HEK293 (cell line): Measurements from ENCODE around the gene ESR2.

Experiments used
- CTCF ChIA-PET: fragments of 350-600 bp; formaldehyde crosslinking; extraction: SDS; loops from one replicate; lab custom pipeline; 2021; ENCODE audit warnings: antibody characterized with exemption; lab: Yijun Ruan, JAX
- POLR2A ChIA-PET: fragments of 300-600 bp; formaldehyde crosslinking; extraction: SDS; loops from one replicate; lab custom pipeline; 2020; ENCODE audit warnings: antibody characterized with exemption, inconsistent platforms; lab: Yijun Ruan, JAX
- H3K27ac ChIP-seq: fragments of 200-500 bp; sonication (Bioruptor generic); 2 replicates; pipeline ENCODE4 v1.5.1; 2014; ENCODE audit warnings: low read depth, low read length, control low read depth, inconsistent platforms; ENCODE audit errors: extremely low read depth
- H3K36me3 ChIP-seq, 2 experiments: fragments of 200-500 bp in 1 of 2; sonication (Bioruptor generic) in 1 of 2; 1 replicate in 1 of 2; 2 replicates in 1 of 2; pipeline ENCODE4 v1.5.1; 2014 to 2017; ENCODE audit warnings: inconsistent platforms in 2 of 2, low read length in 2 of 2; ENCODE audit not compliant: control insufficient read depth in 2 of 2, insufficient read depth in 1 of 2
- H3K4me1 ChIP-seq: fragments of 200-500 bp; sonication (Bioruptor generic); 2 replicates; pipeline ENCODE4 v1.5.1; 2014; ENCODE audit warnings: mild to moderate bottlenecking, low read length, inconsistent platforms; ENCODE audit not compliant: control insufficient read depth, insufficient read depth
- H3K4me3 ChIP-seq: 2 replicates; pipeline ENCODE4 v1.5.1; 2011; ENCODE audit warnings: low read depth, mild to moderate bottlenecking, control low read depth, low read length, moderate library complexity
- H3K9me3 ChIP-seq: fragments of 200-500 bp; sonication (Bioruptor generic); 2 replicates; pipeline ENCODE4 v1.5.1; 2014; ENCODE audit warnings: low read depth, low read length, inconsistent platforms; ENCODE audit not compliant: control insufficient read depth, insufficient read depth
- IKZF3 ChIP-seq: fragments of 450-650 bp; IDR thresholded peaks from 2 replicates; pipeline ENCODE4 v1.5.0; 2018; ENCODE audit warnings: missing biosample characterization, mild to moderate bottlenecking, missing genetic modification characterization, moderate library complexity
- KLF9 ChIP-seq: fragments of 450-650 bp; formaldehyde crosslinking; IDR thresholded peaks from 2 replicates; pipeline ENCODE4 v1.5.1; 2016; ENCODE audit warnings: missing biosample characterization, missing genetic modification characterization, low read depth
- SETDB1 ChIP-seq: IDR thresholded peaks from one replicate; pipeline ENCODE4 v1.6.1; 2017; ENCODE audit warnings: mild to moderate bottlenecking, low read length, moderate library complexity, mixed read lengths; ENCODE audit not compliant: insufficient read length
- ZFP3 ChIP-seq: fragments of 450-650 bp; formaldehyde crosslinking; IDR thresholded peaks from 2 replicates; pipeline ENCODE4 v1.5.1; 2016; ENCODE audit warnings: low read depth, missing biosample characterization, missing genetic modification characterization
- ZFP41 ChIP-seq: fragments of 450-650 bp; formaldehyde crosslinking; IDR thresholded peaks from 2 replicates; pipeline ENCODE4 v1.5.1; 2016; ENCODE audit warnings: missing biosample characterization, missing genetic modification characterization, borderline replicate concordance
- ZNF112 ChIP-seq: fragments of 450-650 bp; formaldehyde crosslinking; IDR thresholded peaks from 2 replicates; pipeline ENCODE4 v1.5.0; 2017; ENCODE audit warnings: missing biosample characterization, missing genetic modification characterization
- ZNF114 ChIP-seq: fragments of 450-650 bp; formaldehyde crosslinking; IDR thresholded peaks from 2 replicates; pipeline ENCODE4 v1.5.0; 2017; ENCODE audit warnings: missing biosample characterization, missing genetic modification characterization
- ZNF157 ChIP-seq: fragments of 450-650 bp; formaldehyde crosslinking; IDR thresholded peaks from 2 replicates; pipeline ENCODE4 v1.5.1; 2016; ENCODE audit warnings: missing biosample characterization, missing genetic modification characterization
- ZNF214 ChIP-seq: fragments of 450-650 bp; formaldehyde crosslinking; IDR thresholded peaks from 2 replicates; pipeline ENCODE4 v1.5.1; 2017; ENCODE audit warnings: missing biosample characterization, mild to moderate bottlenecking, missing genetic modification characterization, borderline replicate concordance
- ZNF311 ChIP-seq: fragments of 450-650 bp; formaldehyde crosslinking; IDR thresholded peaks from 2 replicates; pipeline ENCODE4 v1.5.1; 2017; ENCODE audit warnings: missing biosample characterization, missing genetic modification characterization, borderline replicate concordance
- ZNF560 ChIP-seq: fragments of 450-650 bp; formaldehyde crosslinking; IDR thresholded peaks from 2 replicates; pipeline ENCODE4 v1.5.1; 2017; ENCODE audit warnings: missing biosample characterization, missing genetic modification characterization, borderline replicate concordance
- TF ChIP-seq, protein P1 (sequence below): fragments of 450-650 bp; formaldehyde crosslinking; conservative IDR thresholded peaks from 2 replicates; pipeline ENCODE4 v1.5.1; 2016; ENCODE audit warnings: low read depth, missing biosample characterization, missing genetic modification characterization
- TF ChIP-seq, protein P2 (sequence below): fragments of 450-650 bp; formaldehyde crosslinking; IDR thresholded peaks from 2 replicates; pipeline ENCODE4 v1.5.1; 2016; ENCODE audit warnings: missing biosample characterization, missing genetic modification characterization
- TF ChIP-seq, protein P3 (sequence below): fragments of 450-650 bp; formaldehyde crosslinking; IDR thresholded peaks from 2 replicates; pipeline ENCODE4 v1.5.1; 2016; ENCODE audit warnings: missing biosample characterization, missing genetic modification characterization, borderline replicate concordance

The ESR2 gene

DNA sequence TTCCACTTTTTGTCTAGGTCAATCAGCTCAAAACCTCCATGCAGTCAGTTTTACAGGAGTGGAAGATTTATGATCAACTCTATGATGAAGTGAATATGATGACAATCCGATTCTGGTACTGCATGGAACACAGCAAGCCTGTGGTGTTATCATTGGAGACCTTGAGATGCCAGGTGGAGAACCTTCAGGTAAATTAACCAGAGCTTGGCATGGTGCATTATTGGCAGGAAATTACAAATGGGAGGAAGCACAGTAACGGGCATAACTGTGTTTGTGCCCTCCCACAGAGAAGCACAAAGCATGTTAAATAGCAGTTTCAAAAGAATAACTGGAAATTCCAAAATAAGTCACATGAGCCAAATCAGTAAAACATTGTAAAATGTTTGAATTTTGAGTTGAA lies 135.6 kb downstream of the ESR2 start:
- Histone ChIP-seq H3K4me3 (no peak overlapping the region), H3K27ac (no peak overlapping the region), H3K9me3 (no peaks in the 10 kb centered on the region), H3K36me3 (peaks cover 8 to 33% of the 10 kb centered on the region in 2 experiments), H3K4me1 (no peaks in the 10 kb centered on the region)
- CTCF ChIA-PET = interaction anchor here (0.6 kb wide), 1 partner anchor 29 kb away, joined by 4 read pairs; no protein-coding TSS in a partner anchor
- TF ChIP-seq ZNF214 (no peak), ZNF114 (tag by site-specific recombination) (no peak), IKZF3 (tag by site-specific recombination) (no peak), ZNF112 (tag by site-specific recombination) (no peak), ZFP41 (tag by site-specific recombination) (no peak)
- TF ChIP-seq, protein P1, sequence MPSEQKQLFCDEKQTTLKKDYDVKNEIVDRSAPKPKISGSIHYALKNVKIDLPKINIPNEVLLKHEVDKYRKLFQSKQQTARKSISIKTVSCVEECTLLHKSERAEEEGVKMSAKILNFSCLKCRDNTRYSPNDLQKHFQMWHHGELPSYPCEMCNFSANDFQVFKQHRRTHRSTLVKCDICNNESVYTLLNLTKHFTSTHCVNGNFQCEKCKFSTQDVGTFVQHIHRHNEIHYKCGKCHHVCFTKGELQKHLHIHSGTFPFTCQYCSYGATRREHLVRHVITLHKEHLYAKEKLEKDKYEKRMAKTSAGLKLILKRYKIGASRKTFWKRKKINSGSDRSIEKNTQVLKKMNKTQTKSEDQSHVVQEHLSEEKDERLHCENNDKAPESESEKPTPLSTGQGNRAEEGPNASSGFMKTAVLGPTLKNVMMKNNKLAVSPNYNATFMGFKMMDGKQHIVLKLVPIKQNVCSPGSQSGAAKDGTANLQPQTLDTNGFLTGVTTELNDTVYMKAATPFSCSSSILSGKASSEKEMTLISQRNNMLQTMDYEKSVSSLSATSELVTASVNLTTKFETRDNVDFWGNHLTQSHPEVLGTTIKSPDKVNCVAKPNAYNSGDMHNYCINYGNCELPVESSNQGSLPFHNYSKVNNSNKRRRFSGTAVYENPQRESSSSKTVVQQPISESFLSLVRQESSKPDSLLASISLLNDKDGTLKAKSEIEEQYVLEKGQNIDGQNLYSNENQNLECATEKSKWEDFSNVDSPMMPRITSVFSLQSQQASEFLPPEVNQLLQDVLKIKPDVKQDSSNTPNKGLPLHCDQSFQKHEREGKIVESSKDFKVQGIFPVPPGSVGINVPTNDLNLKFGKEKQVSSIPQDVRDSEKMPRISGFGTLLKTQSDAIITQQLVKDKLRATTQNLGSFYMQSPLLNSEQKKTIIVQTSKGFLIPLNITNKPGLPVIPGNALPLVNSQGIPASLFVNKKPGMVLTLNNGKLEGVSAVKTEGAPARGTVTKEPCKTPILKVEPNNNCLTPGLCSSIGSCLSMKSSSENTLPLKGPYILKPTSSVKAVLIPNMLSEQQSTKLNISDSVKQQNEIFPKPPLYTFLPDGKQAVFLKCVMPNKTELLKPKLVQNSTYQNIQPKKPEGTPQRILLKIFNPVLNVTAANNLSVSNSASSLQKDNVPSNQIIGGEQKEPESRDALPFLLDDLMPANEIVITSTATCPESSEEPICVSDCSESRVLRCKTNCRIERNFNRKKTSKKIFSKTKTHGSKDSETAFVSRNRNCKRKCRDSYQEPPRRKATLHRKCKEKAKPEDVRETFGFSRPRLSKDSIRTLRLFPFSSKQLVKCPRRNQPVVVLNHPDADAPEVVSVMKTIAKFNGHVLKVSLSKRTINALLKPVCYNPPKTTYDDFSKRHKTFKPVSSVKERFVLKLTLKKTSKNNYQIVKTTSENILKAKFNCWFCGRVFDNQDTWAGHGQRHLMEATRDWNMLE (tag by site-specific recombination) = no peak
- POLR2A ChIA-PET = no interaction called here

DNA sequence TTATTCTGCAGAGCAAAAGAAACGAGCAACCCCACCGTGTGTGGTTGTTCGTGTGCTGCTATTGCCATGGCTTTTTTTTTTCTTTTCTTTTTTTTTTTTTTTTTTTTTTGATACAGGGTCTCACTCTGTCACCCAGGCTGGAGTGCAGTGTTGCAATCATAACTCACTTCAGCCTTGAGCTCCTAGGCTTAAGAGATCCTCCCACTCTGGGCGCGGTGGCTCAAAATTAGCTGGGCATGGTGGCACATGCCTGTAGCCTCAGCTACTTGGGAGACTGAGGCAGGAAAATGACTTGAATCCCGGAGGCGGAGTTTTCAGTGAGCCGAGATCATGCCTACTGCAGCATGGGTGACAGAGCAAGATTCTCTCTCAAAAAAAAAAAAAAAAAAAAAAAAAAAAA lies 144.2 kb downstream of the ESR2 start:
- Histone ChIP-seq H3K4me1 (no peaks in the 10 kb centered on the region), H3K27ac (no peak overlapping the region), H3K36me3 (peaks cover 11 to 28% of the 10 kb centered on the region in 2 experiments), H3K4me3 (no peak overlapping the region), H3K9me3 (no peaks in the 10 kb centered on the region)
- TF ChIP-seq SETDB1 (no peak), KLF9 (tag by site-specific recombination) (no peak), ZNF311 (tag by site-specific recombination) (no peak), ZNF157 (tag by site-specific recombination) (no peak), ZNF560 (no peak), ZFP3 (tag by site-specific recombination) (no peak)
- TF ChIP-seq, protein P2, sequence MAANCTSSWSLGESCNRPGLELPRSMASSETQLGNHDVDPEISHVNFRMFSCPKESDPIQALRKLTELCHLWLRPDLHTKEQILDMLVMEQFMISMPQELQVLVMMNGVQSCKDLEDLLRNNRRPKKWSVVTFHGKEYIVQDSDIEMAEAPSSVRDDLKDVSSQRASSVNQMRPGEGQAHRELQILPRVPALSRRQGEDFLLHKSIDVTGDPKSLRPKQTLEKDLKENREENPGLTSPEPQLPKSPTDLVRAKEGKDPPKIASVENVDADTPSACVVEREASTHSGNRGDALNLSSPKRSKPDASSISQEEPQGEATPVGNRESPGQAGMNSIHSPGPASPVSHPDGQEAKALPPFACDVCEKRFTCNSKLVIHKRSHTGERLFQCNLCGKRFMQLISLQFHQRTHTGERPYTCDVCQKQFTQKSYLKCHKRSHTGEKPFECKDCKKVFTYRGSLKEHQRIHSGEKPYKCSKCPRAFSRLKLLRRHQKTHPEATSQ (tag by site-specific recombination) = no peak
- TF ChIP-seq, protein P3, sequence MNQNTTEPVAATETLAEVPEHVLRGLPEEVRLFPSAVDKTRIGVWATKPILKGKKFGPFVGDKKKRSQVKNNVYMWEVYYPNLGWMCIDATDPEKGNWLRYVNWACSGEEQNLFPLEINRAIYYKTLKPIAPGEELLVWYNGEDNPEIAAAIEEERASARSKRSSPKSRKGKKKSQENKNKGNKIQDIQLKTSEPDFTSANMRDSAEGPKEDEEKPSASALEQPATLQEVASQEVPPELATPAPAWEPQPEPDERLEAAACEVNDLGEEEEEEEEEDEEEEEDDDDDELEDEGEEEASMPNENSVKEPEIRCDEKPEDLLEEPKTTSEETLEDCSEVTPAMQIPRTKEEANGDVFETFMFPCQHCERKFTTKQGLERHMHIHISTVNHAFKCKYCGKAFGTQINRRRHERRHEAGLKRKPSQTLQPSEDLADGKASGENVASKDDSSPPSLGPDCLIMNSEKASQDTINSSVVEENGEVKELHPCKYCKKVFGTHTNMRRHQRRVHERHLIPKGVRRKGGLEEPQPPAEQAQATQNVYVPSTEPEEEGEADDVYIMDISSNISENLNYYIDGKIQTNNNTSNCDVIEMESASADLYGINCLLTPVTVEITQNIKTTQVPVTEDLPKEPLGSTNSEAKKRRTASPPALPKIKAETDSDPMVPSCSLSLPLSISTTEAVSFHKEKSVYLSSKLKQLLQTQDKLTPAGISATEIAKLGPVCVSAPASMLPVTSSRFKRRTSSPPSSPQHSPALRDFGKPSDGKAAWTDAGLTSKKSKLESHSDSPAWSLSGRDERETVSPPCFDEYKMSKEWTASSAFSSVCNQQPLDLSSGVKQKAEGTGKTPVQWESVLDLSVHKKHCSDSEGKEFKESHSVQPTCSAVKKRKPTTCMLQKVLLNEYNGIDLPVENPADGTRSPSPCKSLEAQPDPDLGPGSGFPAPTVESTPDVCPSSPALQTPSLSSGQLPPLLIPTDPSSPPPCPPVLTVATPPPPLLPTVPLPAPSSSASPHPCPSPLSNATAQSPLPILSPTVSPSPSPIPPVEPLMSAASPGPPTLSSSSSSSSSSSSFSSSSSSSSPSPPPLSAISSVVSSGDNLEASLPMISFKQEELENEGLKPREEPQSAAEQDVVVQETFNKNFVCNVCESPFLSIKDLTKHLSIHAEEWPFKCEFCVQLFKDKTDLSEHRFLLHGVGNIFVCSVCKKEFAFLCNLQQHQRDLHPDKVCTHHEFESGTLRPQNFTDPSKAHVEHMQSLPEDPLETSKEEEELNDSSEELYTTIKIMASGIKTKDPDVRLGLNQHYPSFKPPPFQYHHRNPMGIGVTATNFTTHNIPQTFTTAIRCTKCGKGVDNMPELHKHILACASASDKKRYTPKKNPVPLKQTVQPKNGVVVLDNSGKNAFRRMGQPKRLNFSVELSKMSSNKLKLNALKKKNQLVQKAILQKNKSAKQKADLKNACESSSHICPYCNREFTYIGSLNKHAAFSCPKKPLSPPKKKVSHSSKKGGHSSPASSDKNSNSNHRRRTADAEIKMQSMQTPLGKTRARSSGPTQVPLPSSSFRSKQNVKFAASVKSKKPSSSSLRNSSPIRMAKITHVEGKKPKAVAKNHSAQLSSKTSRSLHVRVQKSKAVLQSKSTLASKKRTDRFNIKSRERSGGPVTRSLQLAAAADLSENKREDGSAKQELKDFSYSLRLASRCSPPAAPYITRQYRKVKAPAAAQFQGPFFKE (tag by site-specific recombination) = no peak
- ChIA-PET POLR2A (no interaction called here), CTCF (interaction anchor here (1.1 to 1.4 kb wide), 2 partner anchors 281 to 309 kb away, joined by 3 to 4 read pairs; no protein-coding TSS in a partner anchor)
